OCI-LY7 (cell line): ENCODE data around the gene FRS2. TPM values are rescaled to one million over a fixed set of nuclear protein-coding genes. Genes with fewer than 3 reads are reported as not detected.

Source experiments
- BruUV-seq: library from RNA; stranded (reverse); fragments of 400-500 nt; replicated peaks from 2 replicates; lab custom pipeline; 2021; lab: Mats Ljungman, UMichigan
- CTCF ChIA-PET: fragments of 300-600 bp; sonication (Branson Sonifier 250); formaldehyde crosslinking; loops from one replicate; lab custom pipeline; 2022; ENCODE audit warnings: antibody characterized with exemption; ENCODE audit not compliant: unreplicated experiment; lab: Charles Lee
- POLR2A ChIA-PET: fragments of 300-600 bp; sonication (Branson Sonifier 250); formaldehyde crosslinking; loops from one replicate; lab custom pipeline; 2022; ENCODE audit warnings: antibody characterized with exemption; lab: Charles Lee
- DNase-seq: peaks from one replicate; pipeline ENCODE4 v3.0.0-alpha.2; 2015; ENCODE audit warnings: low spot score
- H2AFZ ChIP-seq: fragments of 200-600 bp; sonication (generic), shearing (Covaris generic); 2 replicates; pipeline ENCODE4 v1.6.1; 2014; ENCODE audit warnings: mild to moderate bottlenecking, antibody characterized with exemption, low read length, moderate library complexity
- H3K27ac ChIP-seq: fragments of 200-600 bp; sonication (generic); 2 replicates; pipeline ENCODE4 v1.5.1; 2014; ENCODE audit warnings: mixed run types, low read depth, mild to moderate bottlenecking, moderate library complexity, low read length, inconsistent platforms; ENCODE audit not compliant: poor library complexity, severe bottlenecking
- H3K36me3 ChIP-seq: fragments of 200-600 bp; sonication (generic); 2 replicates; pipeline ENCODE4 v1.6.1; 2014; ENCODE audit warnings: mild to moderate bottlenecking, antibody characterized with exemption, low read length, moderate library complexity, mixed read lengths; ENCODE audit not compliant: insufficient read depth
- H3K4me1 ChIP-seq: fragments of 200-600 bp; sonication (generic); 2 replicates; pipeline ENCODE4 v1.5.1; 2014; ENCODE audit warnings: mild to moderate bottlenecking, low read length; ENCODE audit not compliant: insufficient read depth, poor library complexity, severe bottlenecking
- H3K4me2 ChIP-seq: fragments of 200-600 bp; sonication (generic); 2 replicates; pipeline ENCODE4 v1.6.1; 2014; ENCODE audit warnings: mild to moderate bottlenecking, low read length
- H3K4me3 ChIP-seq: fragments of 200-600 bp; sonication (generic); 2 replicates; pipeline ENCODE4 v1.5.1; 2014; ENCODE audit warnings: mild to moderate bottlenecking, low read depth, low read length; ENCODE audit not compliant: poor library complexity, severe bottlenecking
- H3K79me2 ChIP-seq: fragments of 200-600 bp; sonication (generic); 2 replicates; pipeline ENCODE4 v1.6.1; 2016; ENCODE audit warnings: low read depth, mild to moderate bottlenecking, low read length, moderate library complexity, mixed read lengths; ENCODE audit not compliant: insufficient read depth
- H3K9me2 ChIP-seq: fragments of 200-600 bp; sonication (generic); 2 replicates; pipeline ENCODE4 v1.6.1; 2016; ENCODE audit warnings: mild to moderate bottlenecking, low read length, mixed read lengths; ENCODE audit not compliant: insufficient read depth
- H3K9me3 ChIP-seq: fragments of 200-600 bp; sonication (generic); 2 replicates; pipeline ENCODE4 v1.6.1; 2014; ENCODE audit warnings: mild to moderate bottlenecking, mixed run types, low read length, mixed read lengths
- H4K20me1 ChIP-seq: fragments of 200-600 bp; sonication (generic); 2 replicates; pipeline ENCODE4 v1.6.1; 2014; ENCODE audit warnings: mild to moderate bottlenecking, antibody characterized with exemption, low read length, moderate library complexity, mixed read lengths; ENCODE audit not compliant: insufficient read depth
- EZH2phosphoT487 ChIP-seq: fragments of 200-600 bp; sonication (generic); IDR thresholded peaks from 2 replicates; pipeline ENCODE4 v1.6.1; 2018; ENCODE audit warnings: low read depth, borderline replicate concordance, mild to moderate bottlenecking, mixed run types, antibody characterized with exemption, low read length, moderate library complexity, mixed read lengths
- intact Hi-C: fragments of 100-400 bp; cut with micrococcal nuclease; formaldehyde crosslinking; loops from one replicate; pipeline ENCODE4 v1.10.0; 2022; ENCODE audit not compliant: unreplicated experiment
- total RNA-seq, 2 experiments: library from RNA; depleted of rRNA in 1 of 2; stranded (reverse); fragments of >200 nt in 1 of 2; shearing (Covaris generic) in 1 of 2; gene quantifications; 2 replicates each; pipeline ENCODE4 v1.2.3, GENCODE V29; 2014 to 2022
- TF ChIP-seq, protein P1 (sequence below): fragments of 200-600 bp; sonication (generic); conservative IDR thresholded peaks from 2 replicates; pipeline ENCODE4 v1.5.1; 2014; ENCODE audit warnings: mild to moderate bottlenecking, antibody characterized with exemption, low read length, moderate library complexity, mixed read lengths

Gene FRS2
- total RNA-seq, 2 experiments from 2014 or later = 11.1 to 18.5 TPM

DNA sequence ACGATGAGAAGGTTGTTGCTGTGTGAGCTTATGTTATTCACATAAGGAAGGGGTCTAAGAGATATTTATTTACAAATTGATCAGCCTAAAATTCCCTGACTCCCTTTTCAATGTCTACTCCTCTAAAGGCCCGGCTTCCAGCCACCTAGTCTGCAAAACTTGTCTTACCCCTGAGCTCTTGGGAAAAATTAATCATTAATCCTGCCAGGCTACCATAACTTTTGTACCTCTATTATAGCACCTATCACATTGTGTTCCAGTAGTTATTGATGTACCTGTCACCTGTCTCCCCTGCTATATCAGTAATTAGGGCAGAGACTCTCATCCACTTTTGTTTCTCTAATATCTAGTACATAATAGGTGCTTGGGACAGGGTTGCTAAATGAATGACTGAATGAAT is 29.3 kb upstream of the FRS2 start:
- Histone ChIP-seq H3K36me3 (no peaks in the 10 kb centered on the region), H3K4me3 (no peak overlapping the region), H3K4me1 (no peaks in the 10 kb centered on the region), H3K4me2 (no peak overlapping the region), H3K27ac (no peak overlapping the region), H4K20me1 (no peaks in the 10 kb centered on the region), H3K79me2 (no peaks in the 10 kb centered on the region), H3K9me2 (no peaks in the 10 kb centered on the region), H2AFZ (no peak overlapping the region), H3K9me3 (no peaks in the 10 kb centered on the region)
- no peak for TF ChIP-seq EZH2phosphoT487
- TF ChIP-seq, protein P1, sequence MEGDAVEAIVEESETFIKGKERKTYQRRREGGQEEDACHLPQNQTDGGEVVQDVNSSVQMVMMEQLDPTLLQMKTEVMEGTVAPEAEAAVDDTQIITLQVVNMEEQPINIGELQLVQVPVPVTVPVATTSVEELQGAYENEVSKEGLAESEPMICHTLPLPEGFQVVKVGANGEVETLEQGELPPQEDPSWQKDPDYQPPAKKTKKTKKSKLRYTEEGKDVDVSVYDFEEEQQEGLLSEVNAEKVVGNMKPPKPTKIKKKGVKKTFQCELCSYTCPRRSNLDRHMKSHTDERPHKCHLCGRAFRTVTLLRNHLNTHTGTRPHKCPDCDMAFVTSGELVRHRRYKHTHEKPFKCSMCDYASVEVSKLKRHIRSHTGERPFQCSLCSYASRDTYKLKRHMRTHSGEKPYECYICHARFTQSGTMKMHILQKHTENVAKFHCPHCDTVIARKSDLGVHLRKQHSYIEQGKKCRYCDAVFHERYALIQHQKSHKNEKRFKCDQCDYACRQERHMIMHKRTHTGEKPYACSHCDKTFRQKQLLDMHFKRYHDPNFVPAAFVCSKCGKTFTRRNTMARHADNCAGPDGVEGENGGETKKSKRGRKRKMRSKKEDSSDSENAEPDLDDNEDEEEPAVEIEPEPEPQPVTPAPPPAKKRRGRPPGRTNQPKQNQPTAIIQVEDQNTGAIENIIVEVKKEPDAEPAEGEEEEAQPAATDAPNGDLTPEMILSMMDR = no peak
- ChIA-PET POLR2A (interaction anchor here (0.6 to 0.7 kb wide), 2 partner anchors 81 to 540 kb away, joined by 4 to 5 read pairs; no protein-coding TSS in a partner anchor), CTCF (no interaction called here)
- DNase-seq = no peak
- no TSS peak for BruUV-seq
- intact Hi-C loops = no loop called here

- TF ChIP-seq, protein P1 = no peak
- no peak for TF ChIP-seq EZH2phosphoT487
- no peak overlapping the region for H3K27ac ChIP-seq
- H3K79me2 ChIP-seq = no peaks in the 10 kb centered on the region
- H4K20me1 ChIP-seq = no peaks in the 10 kb centered on the region
- no peaks in the 10 kb centered on the region for H3K4me1 ChIP-seq
- H3K36me3 ChIP-seq = no peaks in the 10 kb centered on the region
- CTCF ChIA-PET = no interaction called here
- POLR2A ChIA-PET = interaction anchor here (0.6 kb wide), 3 partner anchors 36 to 128 kb away, joined by 3 to 4 read pairs (median 3); no protein-coding TSS in a partner anchor
- H3K4me2 ChIP-seq = no peak overlapping the region
- H3K9me3 ChIP-seq = no peaks in the 10 kb centered on the region
- H3K4me3 ChIP-seq = no peak overlapping the region
- H3K9me2 ChIP-seq = no peaks in the 10 kb centered on the region
- DNase-seq = no peak
- no peak overlapping the region for H2AFZ ChIP-seq
- intact Hi-C loops = no loop called here
- BruUV-seq = no TSS peak
Measured at GRCh38 chr12:69442894-69443293, 27.3 kb upstream of the FRS2 start.

GRCh38 chr12:69443916-69444315 is 26.3 kb upstream of the FRS2 start:
- ChIA-PET POLR2A (interaction anchor here (0.9 kb wide), 1 partner anchor 15 kb away, joined by 3 read pairs; no protein-coding TSS in a partner anchor), CTCF (no interaction called here)
- Histone ChIP-seq H2AFZ (no peak overlapping the region), H3K79me2 (no peaks in the 10 kb centered on the region), H3K36me3 (no peaks in the 10 kb centered on the region), H3K9me2 (no peaks in the 10 kb centered on the region), H3K4me2 (no peak overlapping the region), H3K9me3 (no peaks in the 10 kb centered on the region), H3K4me3 (no peak overlapping the region), H3K27ac (no peak overlapping the region), H4K20me1 (no peaks in the 10 kb centered on the region), H3K4me1 (no peaks in the 10 kb centered on the region)
- DNase-seq = no peak
- no TSS peak for BruUV-seq
- intact Hi-C loops = no loop called here
- no peak for TF ChIP-seq EZH2phosphoT487
- TF ChIP-seq, protein P1 = no peak
